Smooth muscle cell (in vitro differentiated cells): ENCODE measurements around the gene NT5DC1. TPM values are rescaled to one million over a fixed set of nuclear protein-coding genes. Genes with fewer than 3 reads are reported as not detected.

ENCODE experiments used
- DNase-seq: peaks from one replicate; lab custom pipeline; 2025; ENCODE audit not compliant: unreplicated experiment; lab: John Stamatoyannopoulos, UW
- H2AFZ ChIP-seq: fragments of 200-600 bp; sonication (generic); 2 replicates; pipeline ENCODE4 v1.6.0; 2016; ENCODE audit warnings: antibody characterized with exemption, low read depth, mild to moderate bottlenecking
- H3F3A ChIP-seq: fragments of 200-600 bp; sonication (generic); 2 replicates; pipeline ENCODE4 v1.6.0; 2017; ENCODE audit warnings: antibody characterized with exemption, low read depth
- H3K27ac ChIP-seq: fragments of 200-600 bp; sonication (generic); 2 replicates; pipeline ENCODE4 v1.5.1; 2016; ENCODE audit warnings: low read depth, mild to moderate bottlenecking
- H3K27me3 ChIP-seq: fragments of 200-600 bp; sonication (generic); 2 replicates; pipeline ENCODE4 v1.6.1; 2016; ENCODE audit warnings: low read depth, mild to moderate bottlenecking
- H3K36me3 ChIP-seq: fragments of 200-600 bp; sonication (generic); 2 replicates; pipeline ENCODE4 v1.5.1; 2016; ENCODE audit warnings: low read depth
- H3K4me1 ChIP-seq: fragments of 200-600 bp; sonication (generic); 2 replicates; pipeline ENCODE4 v1.5.1; 2016; ENCODE audit warnings: low read depth
- H3K4me2 ChIP-seq: fragments of 200-600 bp; sonication (generic); 2 replicates; pipeline ENCODE4 v1.6.0; 2016; ENCODE audit warnings: mild to moderate bottlenecking
- H3K4me3 ChIP-seq: fragments of 200-600 bp; sonication (generic); 2 replicates; pipeline ENCODE4 v1.5.1; 2016; ENCODE audit warnings: mild to moderate bottlenecking
- H3K79me2 ChIP-seq: fragments of 200-600 bp; sonication (generic); 2 replicates; pipeline ENCODE4 v1.6.0; 2016; ENCODE audit warnings: low read depth, mild to moderate bottlenecking
- H3K9ac ChIP-seq: fragments of 200-600 bp; sonication (generic); 2 replicates; pipeline ENCODE4 v1.6.0; 2016; ENCODE audit warnings: low read depth
- H3K9me3 ChIP-seq: fragments of 200-600 bp; sonication (generic); replicated peaks from 2 replicates; pipeline ENCODE4 v1.5.1; 2016; ENCODE audit warnings: low read depth
- H4K20me1 ChIP-seq: fragments of 200-600 bp; sonication (generic); 2 replicates; pipeline ENCODE4 v1.6.0; 2016; ENCODE audit warnings: low read depth
- WGBS: methylation state at CpG from one replicate; pipeline ENCODE4 v1.1.7; 2016; ENCODE audit warnings: low lambda C conversion rate; 5-methylcytosine and 5-hydroxymethylcytosine counted together
- polyA plus RNA-seq: library from polyadenylated mRNA; unstranded; fragments of >200 nt; fragmentation: Nextera tagmentation; extraction: Ambion mirVana; gene quantifications from 2 replicates; pipeline ENCODE4 v1.2.1, GENCODE V29; 2016
- total RNA-seq: library from RNA; depleted of rRNA; stranded (reverse); fragments of >200 nt; gene quantifications from 2 replicates; pipeline ENCODE4 v1.2.3, GENCODE V29; 2014
- TF ChIP-seq, protein P1 (sequence below): fragments of 200-600 bp; sonication (generic); IDR thresholded peaks from 2 replicates; pipeline ENCODE4 v1.5.1; 2017; ENCODE audit warnings: borderline replicate concordance, mild to moderate bottlenecking, antibody characterized with exemption; ENCODE audit not compliant: insufficient read depth, poor library complexity, severe bottlenecking

Gene NT5DC1
- total and polyA plus RNA-seq, 2 experiments from 2014 or later = 3.7 to 23.9 TPM

DNA sequence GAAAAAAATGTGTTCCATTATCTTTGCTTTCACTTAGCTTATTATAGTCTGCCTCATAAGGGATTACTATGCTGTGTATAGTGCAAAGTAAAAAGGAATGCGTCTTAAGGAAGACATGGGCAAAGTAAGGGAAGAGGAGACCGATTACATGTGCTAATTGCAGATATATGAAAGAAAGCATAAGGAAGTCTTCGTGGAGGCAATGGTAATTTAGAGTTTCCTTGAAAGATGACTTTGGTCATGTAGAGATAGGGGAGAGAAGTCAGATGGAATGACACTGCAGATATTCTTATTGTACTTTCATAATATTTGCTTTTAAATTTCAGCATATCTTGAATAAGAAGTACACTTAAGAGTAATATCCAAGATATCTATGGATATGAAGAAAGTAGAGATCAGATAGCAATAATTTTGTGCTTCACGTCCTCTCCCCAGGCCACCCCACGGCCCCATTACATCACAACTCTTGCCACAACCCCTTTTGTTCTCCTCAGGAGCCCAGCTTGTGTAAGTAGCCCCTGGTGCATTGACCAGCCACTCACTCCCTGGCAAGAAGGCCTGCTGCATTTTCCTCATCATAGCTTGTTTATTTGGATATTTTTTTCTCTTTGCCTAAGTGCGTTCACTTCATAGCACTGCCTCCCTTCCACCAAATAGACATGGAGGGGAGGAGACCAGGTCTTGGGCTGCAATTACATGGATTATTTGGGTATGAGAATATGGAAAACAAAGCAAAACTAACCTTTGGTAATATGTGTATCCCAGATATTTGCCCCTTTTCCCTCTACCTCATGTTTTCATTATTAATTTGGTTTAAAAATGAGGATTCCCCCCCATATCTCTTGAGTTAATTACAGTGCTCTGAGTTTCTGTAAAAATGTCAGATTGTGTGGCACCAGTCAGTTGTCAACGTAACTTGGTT, 56.0 kb downstream of the NT5DC1 start:
- TF ChIP-seq, protein P1, sequence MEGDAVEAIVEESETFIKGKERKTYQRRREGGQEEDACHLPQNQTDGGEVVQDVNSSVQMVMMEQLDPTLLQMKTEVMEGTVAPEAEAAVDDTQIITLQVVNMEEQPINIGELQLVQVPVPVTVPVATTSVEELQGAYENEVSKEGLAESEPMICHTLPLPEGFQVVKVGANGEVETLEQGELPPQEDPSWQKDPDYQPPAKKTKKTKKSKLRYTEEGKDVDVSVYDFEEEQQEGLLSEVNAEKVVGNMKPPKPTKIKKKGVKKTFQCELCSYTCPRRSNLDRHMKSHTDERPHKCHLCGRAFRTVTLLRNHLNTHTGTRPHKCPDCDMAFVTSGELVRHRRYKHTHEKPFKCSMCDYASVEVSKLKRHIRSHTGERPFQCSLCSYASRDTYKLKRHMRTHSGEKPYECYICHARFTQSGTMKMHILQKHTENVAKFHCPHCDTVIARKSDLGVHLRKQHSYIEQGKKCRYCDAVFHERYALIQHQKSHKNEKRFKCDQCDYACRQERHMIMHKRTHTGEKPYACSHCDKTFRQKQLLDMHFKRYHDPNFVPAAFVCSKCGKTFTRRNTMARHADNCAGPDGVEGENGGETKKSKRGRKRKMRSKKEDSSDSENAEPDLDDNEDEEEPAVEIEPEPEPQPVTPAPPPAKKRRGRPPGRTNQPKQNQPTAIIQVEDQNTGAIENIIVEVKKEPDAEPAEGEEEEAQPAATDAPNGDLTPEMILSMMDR = no peak
- Histone ChIP-seq H3K36me3 (no peaks in the 10 kb centered on the region), H3K27me3 (no peaks in the 10 kb centered on the region), H3K9ac (no peak overlapping the region), H3K4me3 (no peak overlapping the region), H3K79me2 (no peaks in the 10 kb centered on the region), H3K27ac (no peak overlapping the region), H3K4me2 (no peak overlapping the region), H3K4me1 (peaks cover 11% of the 10 kb centered on the region), H3F3A (no peaks in the 10 kb centered on the region), H3K9me3 (no peaks in the 10 kb centered on the region), H2AFZ (no peak overlapping the region), H4K20me1 (no peaks in the 10 kb centered on the region)
- no peak for DNase-seq
- 96% methylated on average over 7 of the region's 7 CpGs for WGBS

- Histone ChIP-seq H3K27me3 (no peaks in the 10 kb centered on the region), H3K4me2 (no peak overlapping the region), H3K9me3 (no peaks in the 10 kb centered on the region), H3K4me1 (peaks cover 5% of the 10 kb centered on the region), H3K36me3 (no peaks in the 10 kb centered on the region), H4K20me1 (no peaks in the 10 kb centered on the region), H2AFZ (no peak overlapping the region), H3K79me2 (no peaks in the 10 kb centered on the region), H3F3A (no peaks in the 10 kb centered on the region), H3K9ac (no peak overlapping the region), H3K27ac (no peak overlapping the region), H3K4me3 (no peak overlapping the region)
- no peak for DNase-seq
- 75% methylated on average over 1 of the region's 1 CpG for WGBS
- TF ChIP-seq, protein P1 = no peak
Observed at GRCh38 chr6:116157391-116157790, 56.7 kb downstream of the NT5DC1 start.

DNA sequence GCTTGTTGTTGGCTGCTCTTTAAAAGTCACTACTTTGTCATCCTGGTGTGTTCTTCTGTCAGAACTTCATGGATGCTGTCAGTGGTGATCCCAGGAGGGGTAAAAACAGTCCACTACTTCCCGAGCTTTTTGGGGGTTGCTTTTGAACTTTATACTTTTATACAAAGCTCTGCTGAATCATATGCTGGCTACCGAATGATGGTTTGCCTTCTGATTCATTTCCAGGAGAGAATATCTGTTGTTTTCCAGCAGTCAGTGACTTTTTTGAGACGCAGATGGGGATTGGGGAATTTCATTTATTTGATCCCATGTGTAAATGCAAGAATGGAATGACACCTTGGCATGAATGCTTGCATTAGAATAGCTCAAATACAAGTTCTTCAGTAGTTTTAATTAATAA, 58.0 kb downstream of the NT5DC1 start:
- no peaks in the 10 kb centered on the region for H3K4me1 ChIP-seq
- H3K27me3 ChIP-seq = no peaks in the 10 kb centered on the region
- no peaks in the 10 kb centered on the region for H4K20me1 ChIP-seq
- H3K4me3 ChIP-seq = no peak overlapping the region
- TF ChIP-seq, protein P1 = no peak
- no peaks in the 10 kb centered on the region for H3F3A ChIP-seq
- H3K9me3 ChIP-seq = no peaks in the 10 kb centered on the region
- no peak overlapping the region for H3K27ac ChIP-seq
- no peaks in the 10 kb centered on the region for H3K36me3 ChIP-seq
- no peak overlapping the region for H3K9ac ChIP-seq
- H3K4me2 ChIP-seq = no peak overlapping the region
- 75% methylated on average over 3 of the region's 3 CpGs for WGBS
- no peak overlapping the region for H2AFZ ChIP-seq
- no peaks in the 10 kb centered on the region for H3K79me2 ChIP-seq
- DNase-seq = no peak
